Right lobe of liver (tissue), 6 donors: Measurements from ENCODE around the gene PRR16. TPM values are rescaled to one million over a fixed set of nuclear protein-coding genes. Genes with fewer than 3 reads are reported as not detected.

ENCODE experiments used
- ATAC-seq, 4 donors: fragments of 200-7000 bp; cut with Tn5 transposase; one replicate each; pipeline ENCODE4 v1.9.1; 2020; ENCODE audit warnings: mild to moderate bottlenecking in 4 of 4, moderate library complexity in 4 of 4
- DNase-seq, 3 donors: peaks; one replicate each; pipeline ENCODE4 v3.0.0-alpha.2; 2020
- H3K27ac ChIP-seq, 3 donors: fragments of 200-600 bp; one replicate each; pipeline ENCODE4 v1.8.0; 2022
- H3K27me3 ChIP-seq, 2 donors: fragments of 200-600 bp; one replicate each; pipeline ENCODE4 v1.8.0; 2022
- H3K36me3 ChIP-seq, 4 donors: fragments of 200-600 bp; sonication (generic) in 1 of 4; one replicate each; pipeline versions ENCODE4 v1.5.1 to v1.8.0; 2017 to 2022; ENCODE audit warnings: control low read depth in 1 of 4
- H3K4me1 ChIP-seq, 4 donors: fragments of 200-600 bp; sonication (generic) in 1 of 4; one replicate each; pipeline versions ENCODE4 v1.5.1 to v1.8.0; 2017 to 2022; ENCODE audit warnings: control low read depth in 1 of 4
- H3K4me3 ChIP-seq, 3 donors: fragments of 200-600 bp; one replicate each; pipeline ENCODE4 v1.8.0; 2022
- H3K9me3 ChIP-seq, 4 donors: fragments of 200-600 bp; sonication (generic) in 1 of 4; one replicate each; pipeline versions ENCODE4 v1.5.1 to v1.8.0; 2017 to 2022; ENCODE audit warnings: control low read depth in 1 of 4
- POLR2A ChIP-seq: fragments of 450-650 bp; IDR thresholded peaks from one replicate; pipeline ENCODE4 v1.6.1; 2017; ENCODE audit warnings: antibody characterized with exemption, mild to moderate bottlenecking
- WGBS: methylation state at CpG from one replicate; pipeline ENCODE4 v1.1.6; 2018; ENCODE audit warnings: low coverage, low lambda C conversion rate; ENCODE audit not compliant: insufficient coverage; ENCODE audit errors: missing lambda C conversion rate; 5-methylcytosine and 5-hydroxymethylcytosine counted together
- intact Hi-C, 2 donors: fragments of 100-400 bp; cut with DNase I; formaldehyde crosslinking; loops; one replicate each; pipeline versions ENCODE4 v1.11.2 to v1.14.1; 2022
- total RNA-seq, 6 experiments: library from RNA; depleted of rRNA in 2 of 6; stranded (reverse); fragments of >200 nt in 2 of 6; fragmentation: NEBNext Ultra II Directional in 3 of 6; extraction: Animal tissue kit (Norgen Biotek cat#: 25700) in 3 of 6; gene quantifications; one replicate each; pipeline versions ENCODE4 v1.1.0 to v1.2.4, GENCODE V29; 2016 to 2023
- TF ChIP-seq, protein P1 (sequence below), 4 donors: fragments of 200-600 bp in 3 of 4; fragments of 450-650 bp in 1 of 4; IDR thresholded peaks; one replicate each; pipeline versions ENCODE4 v1.5.1 to v1.8.0; 2016 to 2022; ENCODE audit warnings: antibody characterized with exemption in 4 of 4, mild to moderate bottlenecking in 2 of 4
- donor health status: DM: no; HTN: yes; CAD: no.
- donor health status: DM: no; HTN: no; CAD: no.
- donor health status: DM: no; HTN: no; CAD: no.
- donor health status: DM: no; HTN: yes; CAD: no.
- donor health status: DM: no; HTN: yes; CAD: no.

PRR16 gene
- total RNA-seq, 6 experiments from 2014 or later: 0.16 to 1.2 (median 0.39) TPM; not detected in 1

DNA sequence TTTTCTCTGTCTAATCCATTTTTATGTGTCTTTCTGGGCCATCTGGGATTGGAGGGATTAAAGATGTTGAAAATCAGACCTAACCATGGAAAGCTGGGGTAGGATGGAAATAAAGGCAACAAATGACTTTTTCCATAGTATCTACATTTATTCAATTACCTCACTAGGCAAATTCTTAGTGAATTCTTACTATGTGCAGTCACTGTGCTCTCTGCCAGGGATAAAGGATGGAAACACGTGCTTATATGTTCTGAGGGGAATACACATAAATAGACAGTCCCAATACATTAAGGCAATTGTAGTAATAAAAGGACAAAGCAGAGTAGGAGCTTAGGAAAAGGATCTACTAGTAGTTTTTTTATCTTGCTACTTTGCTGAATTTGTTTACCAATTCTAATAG lies 214.2 kb downstream of the PRR16 start:
- 14% methylated on average over 1 of the region's 1 CpG for whole genome bisulfite sequencing
- no peak overlapping the region for H3K27ac ChIP-seq
- intact Hi-C loops: no loop called here
- H3K9me3 ChIP-seq: no peaks in the 10 kb centered on the region
- no peak overlapping the region for H3K4me3 ChIP-seq
- H3K27me3 ChIP-seq: no peaks in the 10 kb centered on the region
- H3K4me1 ChIP-seq: no peaks in the 10 kb centered on the region
- TF ChIP-seq, protein P1, sequence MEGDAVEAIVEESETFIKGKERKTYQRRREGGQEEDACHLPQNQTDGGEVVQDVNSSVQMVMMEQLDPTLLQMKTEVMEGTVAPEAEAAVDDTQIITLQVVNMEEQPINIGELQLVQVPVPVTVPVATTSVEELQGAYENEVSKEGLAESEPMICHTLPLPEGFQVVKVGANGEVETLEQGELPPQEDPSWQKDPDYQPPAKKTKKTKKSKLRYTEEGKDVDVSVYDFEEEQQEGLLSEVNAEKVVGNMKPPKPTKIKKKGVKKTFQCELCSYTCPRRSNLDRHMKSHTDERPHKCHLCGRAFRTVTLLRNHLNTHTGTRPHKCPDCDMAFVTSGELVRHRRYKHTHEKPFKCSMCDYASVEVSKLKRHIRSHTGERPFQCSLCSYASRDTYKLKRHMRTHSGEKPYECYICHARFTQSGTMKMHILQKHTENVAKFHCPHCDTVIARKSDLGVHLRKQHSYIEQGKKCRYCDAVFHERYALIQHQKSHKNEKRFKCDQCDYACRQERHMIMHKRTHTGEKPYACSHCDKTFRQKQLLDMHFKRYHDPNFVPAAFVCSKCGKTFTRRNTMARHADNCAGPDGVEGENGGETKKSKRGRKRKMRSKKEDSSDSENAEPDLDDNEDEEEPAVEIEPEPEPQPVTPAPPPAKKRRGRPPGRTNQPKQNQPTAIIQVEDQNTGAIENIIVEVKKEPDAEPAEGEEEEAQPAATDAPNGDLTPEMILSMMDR (IDR thresholded peaks at IDR 0.05): no peak
- TF ChIP-seq POLR2A: no peak
- no peaks in the 10 kb centered on the region for H3K36me3 ChIP-seq
- DNase-seq: no peak
- no peak for ATAC-seq

DNA sequence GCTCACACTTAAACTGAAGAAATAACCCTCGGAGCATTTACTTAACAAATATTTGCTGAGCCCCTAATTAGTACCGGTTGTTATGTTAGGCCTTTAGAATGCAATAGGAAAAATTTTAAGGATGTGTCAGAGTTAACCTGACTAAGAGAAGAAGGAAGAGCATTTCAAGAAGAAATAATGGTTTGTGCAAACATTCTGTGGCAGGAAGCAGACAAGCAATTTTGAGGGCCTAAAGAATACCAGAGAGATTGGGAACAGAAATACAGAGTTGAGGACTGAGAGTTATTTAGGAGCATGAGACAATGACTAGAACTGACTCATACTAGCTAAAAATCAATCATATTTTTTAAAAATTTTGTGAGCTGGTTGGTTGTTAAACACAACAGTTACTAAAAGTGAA lies 218.8 kb downstream of the PRR16 start:
- Histone ChIP-seq H3K9me3 (no peaks in the 10 kb centered on the region), H3K36me3 (no peaks in the 10 kb centered on the region), H3K4me3 (no peak overlapping the region), H3K4me1 (no peaks in the 10 kb centered on the region), H3K27me3 (no peaks in the 10 kb centered on the region), H3K27ac (no peak overlapping the region)
- no peak for TF ChIP-seq POLR2A
- TF ChIP-seq, protein P1 (IDR thresholded peaks at IDR 0.05): no peak
- DNase-seq (no peak), ATAC-seq (no peak)
- WGBS: 43% methylated on average over 2 of the region's 2 CpGs
- intact Hi-C loops: no loop called here

DNA sequence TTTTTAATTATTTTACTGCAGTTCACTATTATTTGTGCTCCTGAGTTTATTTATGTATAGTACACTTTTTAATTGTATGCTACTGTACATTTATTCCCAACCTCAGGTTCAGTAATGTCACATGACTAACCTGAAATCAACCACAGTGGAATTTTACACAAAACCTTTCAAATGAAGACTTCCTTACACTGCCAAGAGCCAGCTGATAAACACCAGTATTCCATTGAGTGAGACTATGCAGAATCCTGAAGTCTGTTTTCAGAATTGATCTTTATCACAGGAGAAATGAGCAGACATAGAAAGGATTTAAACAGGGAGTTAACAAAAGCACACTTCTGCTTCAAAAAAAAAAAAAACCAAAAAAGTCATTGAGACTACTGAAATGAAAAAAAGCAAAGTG lies 219.5 kb downstream of the PRR16 start:
- TF ChIP-seq POLR2A: no peak
- TF ChIP-seq, protein P1 (IDR thresholded peaks at IDR 0.05): no peak
- Histone ChIP-seq H3K36me3 (no peaks in the 10 kb centered on the region), H3K27ac (no peak overlapping the region), H3K4me1 (no peaks in the 10 kb centered on the region), H3K9me3 (no peaks in the 10 kb centered on the region), H3K27me3 (no peaks in the 10 kb centered on the region), H3K4me3 (no peak overlapping the region)
- intact Hi-C loops: no loop called here
- ATAC-seq: no peak
- no peak for DNase-seq

DNA sequence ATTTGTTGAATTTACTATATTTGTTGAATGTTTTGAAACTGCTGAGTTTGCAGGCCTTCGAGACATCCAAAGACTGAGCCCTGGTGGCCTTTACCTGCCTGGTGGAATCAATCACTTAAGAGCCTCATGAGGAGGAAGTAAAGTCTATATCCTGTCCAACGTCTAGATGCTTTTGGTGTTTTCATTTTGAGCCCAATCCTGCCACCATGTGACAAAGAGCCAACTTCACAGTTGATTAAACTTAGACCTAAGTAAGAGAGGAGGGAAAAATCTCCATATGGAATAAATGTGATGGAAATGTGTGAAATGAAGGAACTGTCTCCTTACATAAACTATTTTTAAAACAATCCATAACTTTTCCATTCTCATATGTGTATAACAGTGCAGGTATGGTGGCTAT lies 220.1 kb downstream of the PRR16 start:
- DNase-seq (no peak), ATAC-seq (no peak)
- Histone ChIP-seq H3K36me3 (no peaks in the 10 kb centered on the region), H3K27ac (no peak overlapping the region), H3K27me3 (no peaks in the 10 kb centered on the region), H3K4me3 (no peak overlapping the region), H3K9me3 (no peaks in the 10 kb centered on the region), H3K4me1 (no peaks in the 10 kb centered on the region)
- WGBS: 35% methylated on average over 2 of the region's 2 CpGs
- TF ChIP-seq POLR2A: no peak
- TF ChIP-seq, protein P1 (IDR thresholded peaks at IDR 0.05): no peak
- intact Hi-C loops: no loop called here

DNA sequence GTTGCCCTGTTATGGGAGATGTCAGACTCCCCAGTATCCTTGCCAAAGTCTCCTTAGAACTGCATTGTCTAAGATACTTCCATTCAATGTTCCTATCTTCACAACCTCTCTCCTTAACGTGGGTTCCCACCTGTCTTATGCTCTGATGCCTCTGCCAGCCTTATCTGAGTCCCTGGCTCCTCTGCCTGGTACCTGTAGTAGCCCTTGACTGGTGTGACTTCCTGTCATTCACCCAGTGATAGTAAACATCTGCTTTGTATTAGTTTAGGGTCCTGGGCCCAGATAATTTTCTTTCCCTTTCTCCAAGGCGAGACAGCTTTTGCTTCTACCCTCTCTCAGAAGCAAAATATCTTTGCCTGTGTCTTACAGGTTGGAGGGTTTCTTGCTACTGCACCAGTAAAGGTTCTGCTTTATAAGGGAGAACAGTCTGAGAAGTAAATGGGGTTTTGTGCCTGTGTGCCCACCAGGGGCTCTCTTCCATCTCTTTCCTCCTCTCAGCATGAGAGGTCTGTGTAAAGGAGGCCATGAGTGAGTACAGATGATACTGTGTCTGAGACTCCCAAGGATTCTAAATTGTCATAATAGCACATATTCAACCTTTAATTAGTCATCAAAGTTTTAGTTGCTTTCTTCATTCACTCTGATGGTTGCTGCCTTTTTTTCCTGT lies 220.8 kb downstream of the PRR16 start:
- no peak overlapping the region for H3K27ac ChIP-seq
- DNase-seq: no peak
- no peaks in the 10 kb centered on the region for H3K9me3 ChIP-seq
- TF ChIP-seq POLR2A: no peak
- intact Hi-C loops: no loop called here
- WGBS: 6% methylated on average over 2 of the region's 2 CpGs
- no peaks in the 10 kb centered on the region for H3K4me1 ChIP-seq
- no peaks in the 10 kb centered on the region for H3K27me3 ChIP-seq
- H3K36me3 ChIP-seq: no peaks in the 10 kb centered on the region
- no peak overlapping the region for H3K4me3 ChIP-seq
- ATAC-seq: no peak
